Neural cell (in vitro differentiated cells): ENCODE measurements around the gene HOXC13.

Experiments used
- EP300 ChIP-seq: fragments of 450-650 bp; conservative IDR thresholded peaks from 2 replicates; pipeline ENCODE4 v1.6.1; 2014; ENCODE audit warnings: antibody characterized with exemption, mild to moderate bottlenecking, moderate library complexity; ENCODE audit not compliant: poor library complexity, severe bottlenecking
- RAD21 ChIP-seq: fragments of 450-650 bp; conservative IDR thresholded peaks from 2 replicates; pipeline ENCODE4 v1.6.1; 2014; ENCODE audit warnings: antibody characterized with exemption, mild to moderate bottlenecking, moderate library complexity
- TF ChIP-seq, protein P1 (sequence below): fragments of 450-650 bp; IDR thresholded peaks from 2 replicates; pipeline ENCODE4 v1.5.1; 2014; ENCODE audit warnings: antibody characterized with exemption, mild to moderate bottlenecking, moderate library complexity; ENCODE audit not compliant: poor library complexity, severe bottlenecking

DNA sequence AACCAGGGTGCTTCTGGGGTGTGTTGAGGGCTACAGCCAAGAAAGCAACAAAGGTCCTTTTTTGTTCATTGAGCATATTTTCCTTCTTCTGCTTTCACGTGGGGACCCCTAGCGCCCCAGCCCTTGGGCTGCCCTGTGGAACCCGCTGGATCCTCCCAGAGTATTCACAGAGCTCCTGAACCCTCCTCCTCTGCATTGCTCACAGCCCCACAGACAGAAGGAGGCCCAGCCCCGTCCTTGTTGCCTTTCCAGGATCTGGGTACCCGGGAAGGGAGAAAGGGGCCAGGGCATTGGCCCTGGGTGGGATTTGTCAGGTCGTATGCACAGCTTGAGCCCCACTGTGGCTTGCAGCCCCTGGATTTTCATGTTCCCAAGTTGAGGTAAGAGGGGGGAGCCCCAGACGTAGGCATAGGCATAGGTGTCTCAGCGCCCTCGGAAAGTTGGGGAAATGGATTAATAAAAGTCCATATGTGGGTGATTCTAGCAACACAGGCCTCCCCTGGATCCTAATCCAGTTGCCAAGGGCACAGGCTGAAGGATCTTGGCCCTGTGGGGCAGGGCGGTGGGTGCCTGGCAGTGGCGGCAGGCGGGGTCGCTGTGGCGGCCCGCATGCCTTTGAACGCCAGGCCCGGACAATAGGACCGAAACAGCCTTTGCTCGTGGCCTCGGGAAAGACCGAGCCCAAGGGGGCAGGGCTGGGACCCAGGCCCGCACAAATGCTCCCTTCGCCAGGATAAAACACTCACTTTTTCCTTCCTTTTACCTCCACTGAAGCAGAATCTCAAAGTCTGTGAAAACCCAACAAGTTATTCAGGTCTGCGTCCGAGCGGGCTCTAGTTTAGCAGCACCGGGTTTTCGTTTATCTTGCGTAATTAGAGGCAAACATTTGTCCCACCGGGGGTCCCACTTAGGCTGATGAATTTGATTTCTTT, 43.3 kb downstream of the HOXC13 start:
- TF ChIP-seq RAD21 (no peak), EP300 (no peak)
- TF ChIP-seq, protein P1, sequence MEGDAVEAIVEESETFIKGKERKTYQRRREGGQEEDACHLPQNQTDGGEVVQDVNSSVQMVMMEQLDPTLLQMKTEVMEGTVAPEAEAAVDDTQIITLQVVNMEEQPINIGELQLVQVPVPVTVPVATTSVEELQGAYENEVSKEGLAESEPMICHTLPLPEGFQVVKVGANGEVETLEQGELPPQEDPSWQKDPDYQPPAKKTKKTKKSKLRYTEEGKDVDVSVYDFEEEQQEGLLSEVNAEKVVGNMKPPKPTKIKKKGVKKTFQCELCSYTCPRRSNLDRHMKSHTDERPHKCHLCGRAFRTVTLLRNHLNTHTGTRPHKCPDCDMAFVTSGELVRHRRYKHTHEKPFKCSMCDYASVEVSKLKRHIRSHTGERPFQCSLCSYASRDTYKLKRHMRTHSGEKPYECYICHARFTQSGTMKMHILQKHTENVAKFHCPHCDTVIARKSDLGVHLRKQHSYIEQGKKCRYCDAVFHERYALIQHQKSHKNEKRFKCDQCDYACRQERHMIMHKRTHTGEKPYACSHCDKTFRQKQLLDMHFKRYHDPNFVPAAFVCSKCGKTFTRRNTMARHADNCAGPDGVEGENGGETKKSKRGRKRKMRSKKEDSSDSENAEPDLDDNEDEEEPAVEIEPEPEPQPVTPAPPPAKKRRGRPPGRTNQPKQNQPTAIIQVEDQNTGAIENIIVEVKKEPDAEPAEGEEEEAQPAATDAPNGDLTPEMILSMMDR: no peak
